Left hindlimb (tissue), 1 donor: ENCODE measurements around the gene ZNF202.

Experiments
- DNase-seq: peaks from one replicate; pipeline ENCODE4 v3.0.0-alpha.2; 2018

Gene ZNF202

GRCh38 chr11:123681030-123681429 lies 60.4 kb downstream of the ZNF202 start:
- DNase-seq, result no peak

GRCh38 chr11:123678246-123678645 lies 63.2 kb downstream of the ZNF202 start:
- DNase-seq, result no peak

GRCh38 chr11:123677510-123677909 lies 64.0 kb downstream of the ZNF202 start:
- no peak for DNase-seq

GRCh38 chr11:123674297-123674696 lies 67.2 kb downstream of the ZNF202 start:
- DNase-seq, result no peak
